Stimulated activated CD4-positive, alpha-beta T cell treated with anti-CD3 and anti-CD28 coated beads, Interleukin-2, amount 100 ng/mL, for 24 hours (primary cell): ENCODE measurements around the gene RASA2.
"Not testable (repeated sequence)": the region's sequence is repeated elsewhere in the genome, so short reads cannot be mapped to it uniquely, and the experiment has no call there.

Source experiments
- DNase-seq, 2 donors: peaks; one replicate each; pipeline ENCODE4 v3.0.0-alpha.2; 2020

Gene RASA2

DNA sequence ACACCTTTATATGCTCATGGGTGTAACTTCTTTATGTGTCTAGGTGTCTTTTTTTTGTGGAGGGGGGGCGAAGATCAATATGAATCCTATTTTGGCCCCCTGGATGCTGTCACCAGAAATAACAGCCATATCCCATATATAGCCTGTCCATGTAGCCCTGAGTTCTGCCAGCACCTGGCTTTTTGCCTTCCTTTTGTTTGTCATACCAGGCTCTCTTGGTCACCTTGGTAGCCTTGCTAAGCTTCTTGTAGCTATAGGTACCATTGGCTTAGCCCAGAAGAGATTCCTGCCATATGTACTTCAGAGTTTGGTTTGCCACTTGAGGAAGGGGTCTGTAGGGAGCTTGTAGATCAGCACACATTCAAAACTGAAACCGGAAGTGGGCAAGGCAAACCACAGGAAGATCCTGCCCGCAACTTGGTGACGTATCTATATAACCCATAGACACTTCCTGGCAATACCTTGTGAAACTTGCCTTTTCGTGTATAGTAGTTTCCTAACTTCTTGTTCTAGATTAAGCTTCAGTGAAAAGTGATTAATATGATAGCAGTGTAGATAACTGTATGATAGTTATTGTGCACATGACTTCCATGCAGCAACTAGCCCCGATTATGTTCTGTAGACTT, 11.9 kb downstream of the RASA2 start:
- DNase-seq = peak; percentile 76 to 81

DNA sequence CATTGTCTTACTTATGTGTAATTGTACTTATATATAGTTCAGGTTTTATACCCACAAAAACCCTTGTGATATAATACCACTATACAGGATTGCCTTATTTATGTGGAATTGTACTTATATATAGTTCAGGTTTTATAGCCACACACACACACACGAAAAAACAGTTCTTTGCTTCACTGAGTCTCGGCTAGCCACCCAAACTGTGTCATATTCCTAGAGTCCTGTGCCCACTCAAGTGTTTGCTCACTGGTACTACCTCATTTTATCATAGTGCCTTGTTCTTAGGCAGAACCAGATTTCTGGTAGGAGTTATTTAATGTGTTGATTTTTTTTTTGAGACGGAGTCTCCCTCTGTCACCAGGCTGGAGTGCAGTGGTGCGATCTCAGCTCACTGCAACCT, 12.5 kb downstream of the RASA2 start:
- DNase-seq = no peak

DNA sequence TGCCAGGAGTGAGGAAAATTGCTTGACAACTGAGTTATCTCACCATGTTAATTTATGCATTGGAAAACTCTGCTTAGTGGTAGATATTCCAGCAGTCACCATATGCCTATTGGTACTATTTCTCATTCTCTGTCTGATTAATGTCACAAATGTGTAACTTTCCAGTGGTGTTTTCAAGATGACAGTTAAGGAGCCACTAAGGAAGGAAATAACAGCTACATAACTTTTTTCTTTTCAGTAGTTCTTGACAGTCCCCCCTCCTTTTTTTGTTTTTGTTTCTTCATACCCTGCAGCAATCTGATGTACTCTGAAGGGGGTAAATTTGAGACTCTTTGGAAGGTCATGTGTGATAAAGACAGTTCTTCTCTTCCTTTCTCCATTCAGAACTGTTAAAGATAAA, 13.1 kb downstream of the RASA2 start:
- no peak for DNase-seq

DNA sequence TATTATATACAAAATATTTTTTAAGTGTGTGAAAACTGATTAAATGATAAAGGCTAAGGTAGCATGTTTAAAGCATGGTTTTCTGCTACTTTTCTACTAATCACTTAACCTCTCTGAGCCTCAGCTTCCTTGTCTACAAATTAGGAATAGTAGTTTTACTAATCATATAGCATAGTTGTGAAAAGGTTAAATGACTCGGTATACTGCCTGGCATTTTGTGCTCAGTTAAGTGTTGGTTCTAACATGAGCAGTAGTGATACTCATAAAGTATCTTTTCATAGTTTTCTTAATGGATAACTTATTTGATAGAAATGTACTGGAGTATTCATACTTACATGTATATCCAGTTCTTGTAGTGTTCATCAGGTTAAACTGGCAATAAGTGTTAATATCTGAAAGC, 13.6 kb downstream of the RASA2 start:
- DNase-seq = no peak

DNA sequence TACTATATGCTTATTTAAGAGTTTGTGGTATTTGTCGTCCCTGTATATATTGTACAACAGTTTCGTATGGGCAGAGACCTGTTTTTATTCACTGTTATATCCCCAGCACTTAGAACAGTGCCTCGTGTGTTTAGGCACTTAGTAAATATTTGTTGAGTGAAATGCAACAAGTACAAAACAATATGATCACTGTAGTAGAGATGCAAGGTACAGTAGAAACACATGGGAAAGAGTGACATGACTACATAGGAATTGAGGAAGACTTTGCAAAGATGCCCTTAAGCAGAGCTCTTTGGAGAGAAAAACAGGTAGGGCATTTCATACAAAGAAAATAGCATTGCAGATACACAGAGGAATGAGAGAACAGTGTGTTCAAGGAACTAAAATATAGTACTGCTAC, 18.3 kb downstream of the RASA2 start:
- DNase-seq = no peak

DNA sequence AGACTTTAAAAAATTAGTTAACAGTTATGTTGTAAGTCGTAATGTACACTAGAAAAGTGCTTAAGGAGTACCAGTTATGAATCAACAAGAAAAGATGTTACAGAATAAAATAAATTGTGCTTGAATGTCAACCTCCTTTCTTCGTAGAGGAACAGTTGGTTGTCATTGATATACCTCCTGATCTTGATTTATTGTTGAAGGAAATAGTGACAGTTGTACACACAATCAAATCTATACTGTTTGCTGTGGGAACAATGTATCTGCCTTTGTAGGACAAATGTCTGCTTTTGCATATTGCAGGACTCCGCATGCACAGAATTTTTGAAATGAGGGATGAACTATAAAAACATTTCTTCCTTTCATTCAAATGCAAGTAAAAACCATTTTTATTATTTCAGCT, 19.2 kb downstream of the RASA2 start:
- no peak for DNase-seq

DNA sequence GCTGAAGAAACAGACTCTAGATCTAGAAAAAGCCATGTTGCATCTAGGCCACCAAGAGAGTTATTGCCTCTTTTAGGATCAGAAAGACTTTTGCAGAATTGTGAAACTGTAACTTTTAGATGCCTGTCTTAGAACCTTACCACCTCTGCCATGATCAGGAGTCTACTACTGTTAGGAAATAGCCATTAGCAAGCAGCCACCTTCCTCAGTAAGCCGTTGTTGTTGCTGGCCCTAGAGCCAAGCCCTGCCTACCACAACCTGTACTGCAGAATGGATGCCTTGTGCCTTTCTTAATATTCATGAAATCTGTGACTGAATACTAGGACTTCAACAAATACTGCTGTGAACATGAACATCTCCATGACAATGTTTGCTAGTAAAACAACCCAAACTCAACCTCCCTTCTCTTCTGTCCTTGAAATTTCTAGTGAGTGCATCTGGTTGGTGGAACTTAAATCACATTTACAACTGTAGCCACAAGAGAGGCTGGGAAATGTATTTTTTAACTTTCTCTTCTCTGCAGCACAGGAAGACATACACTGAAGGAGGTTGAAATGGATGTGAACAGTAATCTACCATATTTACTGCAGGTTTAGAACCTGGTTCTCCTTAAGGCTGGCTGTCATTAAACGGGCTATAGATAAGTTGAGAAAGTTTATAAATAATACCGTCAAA, 20.7 kb downstream of the RASA2 start:
- DNase-seq = no peak

DNA sequence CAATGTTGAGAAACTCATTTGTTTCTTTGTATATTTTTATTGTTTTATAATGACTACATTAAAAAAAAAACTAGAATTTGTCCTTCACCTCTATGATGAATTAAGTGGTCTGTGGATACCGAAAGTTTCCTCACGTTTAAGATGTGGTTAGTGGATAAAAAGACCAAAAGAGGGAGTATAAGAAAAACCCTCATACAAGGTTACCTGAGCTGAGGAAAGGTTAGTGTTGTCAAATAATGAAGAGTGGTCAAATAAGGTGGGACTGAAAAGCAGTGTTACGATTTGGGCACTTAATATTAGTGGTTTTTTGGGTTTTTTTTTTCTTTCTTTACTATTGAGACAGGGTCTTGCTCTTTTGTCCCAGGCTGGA, 21.2 kb downstream of the RASA2 start:
- DNase-seq = no peak

DNA sequence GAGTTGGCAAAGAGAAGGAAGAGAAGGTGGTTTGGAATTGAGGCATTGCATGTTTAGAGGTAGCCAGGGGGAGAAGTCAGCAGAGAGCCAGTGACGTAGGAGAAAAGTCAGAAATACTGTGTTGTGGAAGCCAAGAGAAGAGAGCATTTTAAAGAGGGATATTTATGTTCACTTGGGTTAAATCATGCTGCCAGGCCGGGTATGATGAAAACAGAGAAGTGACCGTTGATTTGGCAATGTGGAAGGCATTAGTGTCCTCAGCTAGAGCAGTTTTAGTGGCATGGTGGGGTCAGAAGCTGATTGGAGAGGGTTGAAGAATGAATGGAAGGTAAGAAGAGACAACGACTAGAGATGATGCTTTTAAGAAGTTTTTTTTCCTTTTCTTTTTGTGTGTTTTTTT, 24.5 kb downstream of the RASA2 start:
- no peak for DNase-seq

DNA sequence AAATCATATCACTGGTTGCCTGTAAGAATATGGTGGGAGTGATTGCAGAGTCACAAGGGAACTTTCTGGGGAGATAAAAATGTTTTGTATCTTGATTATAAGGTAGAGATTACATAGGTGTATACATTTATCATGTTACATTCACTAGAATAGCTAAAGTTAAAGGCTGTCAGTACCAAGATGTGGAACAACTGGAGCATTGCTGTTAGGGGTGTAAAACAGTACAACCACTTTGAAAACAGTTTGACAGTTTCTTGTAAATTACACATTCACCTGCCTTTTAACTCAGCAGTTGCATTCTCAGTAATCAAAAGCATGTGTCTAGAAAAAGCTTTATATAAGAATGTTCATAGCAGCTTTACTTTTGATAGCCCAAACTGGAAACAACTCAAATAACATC, 27.6 kb downstream of the RASA2 start:
- no peak for DNase-seq

DNA sequence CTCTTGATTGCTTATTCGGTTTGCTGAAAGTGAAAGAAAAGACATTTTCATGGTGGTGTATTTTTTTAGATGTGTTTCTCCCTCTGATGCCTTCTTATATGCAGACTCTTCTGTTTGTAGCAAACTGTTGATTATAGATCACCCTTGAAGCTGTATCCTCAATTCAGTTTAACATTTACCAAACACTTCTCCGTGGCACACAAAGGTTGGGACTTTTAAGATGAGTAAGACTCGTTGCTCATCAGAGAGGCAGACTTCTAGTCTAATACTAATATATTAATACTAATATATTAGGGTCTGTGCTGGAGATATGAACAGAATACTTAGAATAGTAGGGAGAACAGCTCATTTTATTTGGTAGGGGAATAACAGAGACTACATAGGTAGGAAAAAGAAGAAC, 32.8 kb downstream of the RASA2 start:
- no peak for DNase-seq

DNA sequence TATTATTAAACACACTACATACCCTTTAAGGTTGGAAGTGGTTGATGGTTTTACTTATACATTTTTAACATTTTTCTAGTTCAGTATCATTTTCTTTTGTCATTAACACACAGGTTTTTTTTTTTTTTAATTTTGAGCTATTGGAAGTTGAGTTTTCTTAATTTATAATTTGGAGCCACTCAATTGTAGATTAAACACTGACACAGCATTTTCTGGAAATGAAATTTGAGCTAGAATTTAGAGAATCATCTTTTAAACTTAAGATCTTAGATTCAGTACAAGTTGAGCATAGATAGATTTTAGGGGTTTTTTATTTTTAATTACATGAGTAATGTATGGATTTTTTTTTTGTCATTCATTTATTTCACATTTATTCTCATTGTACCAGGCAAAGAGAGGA, 35.0 kb downstream of the RASA2 start:
- DNase-seq = no peak

DNA sequence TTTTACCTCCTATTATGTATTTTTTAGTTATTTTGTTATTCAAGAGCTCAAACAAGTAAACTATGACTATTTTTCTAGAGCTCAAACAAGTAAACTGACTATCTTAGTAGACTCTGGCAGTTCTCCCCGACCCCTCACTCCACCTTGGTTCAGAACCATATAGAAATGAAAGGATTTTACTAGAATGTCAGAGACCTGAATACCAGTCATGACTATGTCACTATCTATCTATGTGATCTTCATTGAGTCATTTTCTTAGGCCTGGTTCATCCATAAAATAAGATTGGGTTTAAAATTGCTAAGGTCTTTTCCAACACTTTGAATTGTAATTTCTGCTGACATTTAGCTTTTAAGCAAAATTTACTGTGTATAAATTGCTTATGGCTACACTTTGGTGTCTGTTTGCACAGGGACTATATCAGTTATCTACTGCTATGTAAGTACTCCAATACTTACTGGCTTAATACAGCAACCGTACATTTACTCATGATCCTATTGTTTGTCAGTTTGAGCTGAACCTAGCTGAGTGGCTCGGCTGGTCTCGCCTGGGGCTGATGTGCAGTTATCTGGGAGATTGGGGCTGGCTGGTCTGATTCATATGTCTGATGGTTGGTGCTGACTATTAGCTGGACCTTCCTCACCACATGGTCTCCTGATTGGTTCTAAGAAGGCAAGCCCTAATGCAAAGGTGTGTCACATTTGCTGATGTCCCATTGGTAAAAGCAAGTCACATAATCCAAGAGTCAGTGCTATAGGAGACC, 37.0 kb downstream of the RASA2 start:
- DNase-seq = no peak

DNA sequence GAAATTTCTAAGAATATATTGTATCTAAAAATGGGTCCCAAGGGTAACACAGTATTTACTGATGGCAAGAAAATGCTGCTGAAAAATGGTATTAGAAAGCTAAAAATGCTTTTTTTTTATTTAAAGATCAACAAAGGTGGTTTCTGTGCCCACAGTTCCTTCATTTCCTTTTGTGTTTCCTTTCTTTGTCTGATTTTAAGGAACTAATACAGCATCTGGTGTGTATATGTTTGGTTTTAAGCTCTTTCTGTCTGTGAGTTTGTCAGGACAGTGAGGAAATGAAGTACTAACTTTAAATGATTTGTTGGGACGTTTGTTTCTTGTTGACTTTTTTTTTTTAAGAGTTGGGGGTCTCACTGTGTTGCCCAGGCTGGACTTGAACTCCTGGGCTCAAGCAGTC, 38.2 kb downstream of the RASA2 start:
- DNase-seq = no peak

DNA sequence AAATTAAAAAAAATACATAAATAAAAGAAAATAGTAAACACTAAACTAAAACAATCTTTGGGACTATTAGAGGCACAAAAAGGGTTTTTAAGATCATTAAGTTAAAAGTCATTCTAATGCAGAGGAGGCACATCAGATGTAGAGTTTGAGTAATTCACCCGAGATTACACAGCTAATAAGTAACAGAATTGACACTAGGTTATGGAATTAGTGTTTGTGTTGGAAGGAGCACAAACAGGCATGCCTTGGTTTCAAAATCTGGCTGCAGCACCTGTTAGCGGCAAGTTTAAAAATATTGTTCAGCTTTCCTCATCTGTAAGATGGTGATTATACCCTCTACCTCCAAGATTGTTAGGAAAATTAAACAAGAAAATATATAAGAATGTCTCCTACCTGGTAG, 39.0 kb downstream of the RASA2 start:
- DNase-seq = no peak

DNA sequence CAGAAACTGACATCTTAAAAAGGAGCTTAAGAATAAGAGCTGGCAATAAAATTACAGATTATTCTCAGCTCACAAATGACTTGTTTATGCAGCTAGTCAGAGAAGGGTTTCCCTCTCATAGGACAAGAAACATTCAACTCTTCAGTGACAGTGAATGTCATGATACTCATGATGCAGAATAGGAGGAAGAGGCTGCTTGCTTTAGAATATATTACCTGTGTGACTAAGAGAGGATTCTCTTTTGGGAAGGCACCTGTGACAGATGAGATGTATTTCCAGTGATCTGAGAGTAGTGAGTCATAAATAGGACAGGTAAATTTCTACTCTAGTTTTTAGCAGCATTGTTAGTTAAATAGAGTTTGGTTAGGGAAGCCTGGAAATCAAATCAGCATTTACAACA, 39.9 kb downstream of the RASA2 start:
- no peak for DNase-seq

DNA sequence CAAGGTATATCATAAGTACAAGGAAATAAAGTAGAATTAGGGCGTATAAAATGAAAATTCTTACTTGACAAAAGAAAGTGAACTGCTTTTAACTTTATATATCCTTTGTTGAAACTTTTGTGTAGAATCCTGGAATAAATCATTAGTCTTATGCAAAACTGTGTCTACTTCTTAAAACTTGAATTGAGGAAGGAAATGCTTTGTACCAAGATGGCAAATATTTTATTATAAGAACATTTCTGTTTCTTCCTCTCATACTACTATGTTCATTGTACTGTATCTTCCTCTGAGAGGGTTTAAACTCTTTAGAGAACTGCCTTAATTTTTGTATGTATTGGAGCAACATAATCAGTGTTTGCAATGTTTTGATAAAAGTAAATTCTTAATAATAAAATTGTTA, 42.0 kb downstream of the RASA2 start:
- DNase-seq = no peak

DNA sequence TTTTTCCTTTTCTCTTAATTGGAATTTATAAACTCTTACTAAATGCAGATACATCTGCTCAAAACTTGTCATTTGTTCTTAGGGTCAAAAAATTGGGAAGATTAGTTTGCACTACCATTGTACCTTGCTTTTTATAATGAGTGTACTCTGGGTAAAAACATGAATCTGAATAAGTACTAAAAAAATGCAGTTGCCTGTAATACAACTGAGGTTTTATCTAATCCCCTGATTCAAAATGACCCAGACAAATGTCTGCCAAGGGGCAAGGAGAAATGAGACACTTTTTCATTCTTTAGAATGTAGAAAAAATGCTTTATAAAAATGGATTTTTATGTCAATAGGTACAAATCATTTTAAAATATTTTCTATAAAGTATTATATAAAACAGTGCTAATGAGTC, 42.4 kb downstream of the RASA2 start:
- no peak for DNase-seq

DNA sequence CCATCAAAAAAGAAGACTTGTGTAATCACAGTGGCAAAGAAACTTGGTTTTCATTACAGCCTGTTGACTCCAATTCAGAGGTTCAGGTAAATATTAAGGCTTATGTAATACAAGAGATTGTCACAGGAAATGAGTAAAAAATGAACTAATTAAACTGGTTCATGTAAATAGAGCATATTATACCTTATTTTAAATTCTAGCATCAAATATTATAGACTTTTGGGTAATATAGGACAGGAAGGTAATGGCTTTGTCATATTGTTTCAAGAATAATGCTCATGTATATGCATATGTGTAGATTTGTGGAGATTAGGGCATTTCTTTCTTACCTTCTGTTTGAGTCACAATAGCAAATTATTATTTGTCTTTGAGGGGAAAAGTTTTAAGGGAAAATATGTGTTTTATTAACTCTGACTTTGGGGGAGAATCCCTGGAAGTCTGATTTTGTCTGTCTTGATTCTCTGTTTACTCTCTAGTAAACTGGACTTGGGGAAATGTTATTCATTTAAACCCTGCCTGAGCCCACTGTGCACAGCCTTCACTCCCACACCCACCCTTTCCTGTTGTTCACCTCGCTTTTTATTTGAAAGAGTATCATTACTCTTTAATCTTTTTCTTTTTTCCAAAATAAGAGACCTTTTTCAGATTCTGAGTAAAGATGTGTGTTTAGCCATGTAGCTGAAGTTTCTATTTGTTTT, 43.0 kb downstream of the RASA2 start:
- DNase-seq = no peak

DNA sequence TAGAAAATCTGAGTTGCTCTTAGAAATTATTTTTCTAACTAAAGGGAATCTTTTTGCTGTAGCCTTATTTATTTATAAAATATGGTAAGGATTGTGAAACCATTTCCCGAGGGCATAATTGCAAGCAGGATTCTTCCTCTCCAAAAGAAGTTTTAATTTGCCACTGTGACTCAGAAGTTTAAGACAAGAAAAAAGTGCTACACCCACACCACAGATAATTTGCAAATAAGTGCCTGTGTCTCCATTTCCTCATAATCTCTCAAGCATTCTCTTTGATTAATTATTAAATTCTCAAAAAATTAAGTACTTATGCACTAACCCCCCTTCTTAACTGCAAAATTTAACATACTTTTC, 43.6 kb downstream of the RASA2 start:
- DNase-seq = no peak

DNA sequence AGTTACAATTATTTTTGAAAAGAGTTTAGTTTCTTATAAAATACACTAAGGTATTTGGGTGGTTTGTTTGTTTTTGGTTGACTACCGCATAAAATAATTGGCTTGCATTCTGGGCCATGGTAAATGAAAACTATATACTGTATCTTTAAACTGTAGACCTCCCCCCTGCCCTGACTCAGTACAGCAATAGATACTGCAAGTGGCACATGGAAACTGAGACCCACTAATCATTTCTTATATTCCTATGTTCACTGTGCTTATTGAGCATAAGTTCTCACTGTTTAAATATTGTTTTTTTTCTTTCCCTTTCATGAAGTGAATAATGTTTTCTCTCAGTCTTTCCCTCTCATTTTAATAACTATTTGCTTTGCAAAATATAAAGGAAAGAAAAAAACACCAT, 45.8 kb downstream of the RASA2 start:
- DNase-seq = no peak

DNA sequence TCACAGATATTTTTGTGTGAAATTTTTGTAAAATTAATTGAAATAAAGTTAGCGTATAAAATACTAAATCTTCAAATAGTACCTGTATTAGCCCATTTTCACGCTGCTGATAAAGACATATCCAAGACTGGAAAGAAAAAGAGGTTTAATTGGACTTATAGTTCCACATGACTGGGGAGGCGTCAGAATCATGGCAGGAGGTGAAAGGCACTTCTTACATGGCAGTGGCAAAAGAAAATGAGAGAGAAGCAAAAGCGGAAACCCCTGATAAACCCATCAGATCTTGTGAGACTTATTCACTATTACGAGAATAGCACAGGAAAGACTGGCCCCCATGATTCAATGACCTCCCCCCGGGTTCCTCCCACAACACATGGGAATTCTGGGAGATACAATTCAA, 49.2 kb downstream of the RASA2 start:
- not testable (repeated sequence) for DNase-seq

DNA sequence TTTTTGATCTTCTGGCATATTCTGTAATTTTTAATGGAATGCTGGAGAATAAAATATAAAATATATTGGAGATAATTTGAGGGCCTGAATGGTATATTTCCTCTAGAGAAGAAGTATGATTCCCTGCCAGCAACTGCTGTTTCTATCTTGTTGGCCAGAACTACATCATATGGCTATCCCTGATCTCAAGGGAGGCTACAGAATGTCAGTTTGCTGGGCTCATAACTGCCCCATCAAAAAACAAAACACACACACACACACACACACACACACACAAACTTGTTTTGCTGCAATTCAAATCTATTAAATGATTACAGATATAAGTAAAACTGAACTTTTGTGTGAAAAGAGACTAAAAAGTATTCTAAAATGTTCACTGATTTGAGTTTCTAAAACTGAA, 51.0 kb downstream of the RASA2 start:
- no peak for DNase-seq
